HG03571 (cell line): ENCODE data around the gene ATP1A3.
A peak's percentile ranks its signal among the peaks of the same experiment; 100 is the strongest.

Experiments used
- ATAC-seq: cut with Tn5 transposase; IDR thresholded peaks from one replicate; pipeline ENCODE4 v1.9.1; 2021; ENCODE audit not compliant: unreplicated experiment

Gene ATP1A3

DNA sequence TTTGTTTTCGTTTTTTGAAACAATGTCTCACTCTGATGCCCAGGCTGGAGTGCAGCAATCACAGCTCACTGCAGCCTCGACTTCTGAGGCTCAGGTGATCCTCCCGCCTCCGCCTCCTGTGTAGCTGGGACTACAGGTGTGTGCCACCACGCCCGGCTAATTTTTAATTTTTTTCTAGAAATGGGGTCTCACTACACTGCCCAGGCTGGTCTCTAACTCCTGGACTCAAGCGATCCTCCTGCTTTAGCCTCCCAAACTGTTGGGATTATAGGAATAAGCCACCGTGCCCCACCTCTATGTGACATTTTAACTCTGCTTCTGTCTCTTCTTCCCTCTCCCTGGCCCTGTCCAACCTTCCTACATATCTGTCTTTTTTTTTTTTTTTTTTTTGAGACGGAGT is 5.1 kb downstream of the ATP1A3 start:
- ATAC-seq: no peak

DNA sequence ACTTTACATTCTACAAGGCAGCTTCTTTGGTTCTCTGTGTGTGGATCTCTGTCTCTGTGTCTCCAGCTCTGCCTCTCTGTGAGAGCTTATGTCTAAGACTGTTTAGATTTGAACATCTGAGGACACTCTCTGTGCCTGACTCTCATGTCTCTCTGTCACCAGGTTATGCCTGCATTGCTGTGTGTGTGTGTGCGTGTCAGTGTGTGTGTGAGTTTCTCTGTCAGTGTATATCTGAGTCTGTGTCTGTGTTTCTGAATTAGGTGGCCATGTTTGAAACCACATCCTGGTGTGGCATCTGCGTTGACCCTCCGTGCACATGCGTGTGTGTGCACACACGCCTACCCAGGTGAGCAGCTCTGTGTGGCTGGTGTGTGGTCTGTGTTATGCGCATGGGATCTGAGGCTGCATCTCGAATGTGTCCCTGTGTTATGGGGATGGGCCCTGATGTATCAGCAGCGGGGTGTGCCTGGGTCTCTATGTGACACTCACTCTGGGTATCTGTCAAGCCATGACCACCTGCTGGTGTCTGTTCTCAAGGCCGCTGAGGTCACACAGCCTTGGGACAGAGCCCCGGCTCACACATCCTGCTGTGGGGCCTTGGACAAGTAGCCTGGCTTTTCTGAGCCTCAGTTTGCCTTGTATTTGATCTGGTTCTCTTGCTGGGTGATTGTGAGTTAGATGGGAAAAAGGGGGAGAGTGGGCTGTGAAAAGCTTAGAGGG is 6.7 kb downstream of the ATP1A3 start:
- ATAC-seq: no peak

DNA sequence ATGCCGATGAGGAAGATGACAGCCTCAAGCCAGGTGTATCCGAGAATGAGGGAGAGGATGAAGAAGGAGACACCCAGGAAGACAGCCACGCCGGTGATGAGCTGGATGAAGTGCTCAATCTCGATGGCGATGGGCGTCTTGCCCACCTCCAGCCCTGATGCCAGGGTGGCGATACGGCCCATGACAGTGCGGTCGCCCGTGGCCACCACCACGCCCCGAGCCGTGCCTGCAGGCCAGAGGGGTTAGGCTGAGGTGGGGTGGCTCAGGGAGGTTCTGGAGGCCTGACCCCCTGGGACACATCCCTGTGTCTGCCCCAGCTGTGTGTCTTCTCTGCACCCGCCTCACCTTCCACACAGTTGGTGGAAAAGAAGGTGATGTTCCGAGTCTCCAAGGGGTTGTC is 9.1 kb downstream of the ATP1A3 start:
- ATAC-seq: no peak

DNA sequence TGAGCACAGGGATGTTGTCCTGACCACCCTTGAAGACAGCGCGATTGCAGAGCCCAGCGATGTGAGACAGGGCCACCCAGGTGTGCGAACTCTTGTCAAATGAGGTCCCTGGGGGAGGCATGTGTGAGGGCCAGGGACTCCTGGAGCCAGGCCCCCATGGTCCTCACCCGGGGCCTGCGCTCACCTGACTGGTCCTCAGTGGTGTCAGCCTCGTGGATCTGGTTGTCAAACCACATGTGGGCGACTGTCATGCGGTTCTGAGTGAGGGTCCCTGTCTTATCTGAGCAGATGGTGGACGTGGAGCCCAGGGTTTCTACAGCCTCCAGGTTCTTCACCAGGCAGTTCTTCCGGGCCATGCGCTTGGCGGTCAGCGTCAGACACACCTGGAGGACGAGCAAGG is 12.3 kb downstream of the ATP1A3 start:
- no peak for ATAC-seq

DNA sequence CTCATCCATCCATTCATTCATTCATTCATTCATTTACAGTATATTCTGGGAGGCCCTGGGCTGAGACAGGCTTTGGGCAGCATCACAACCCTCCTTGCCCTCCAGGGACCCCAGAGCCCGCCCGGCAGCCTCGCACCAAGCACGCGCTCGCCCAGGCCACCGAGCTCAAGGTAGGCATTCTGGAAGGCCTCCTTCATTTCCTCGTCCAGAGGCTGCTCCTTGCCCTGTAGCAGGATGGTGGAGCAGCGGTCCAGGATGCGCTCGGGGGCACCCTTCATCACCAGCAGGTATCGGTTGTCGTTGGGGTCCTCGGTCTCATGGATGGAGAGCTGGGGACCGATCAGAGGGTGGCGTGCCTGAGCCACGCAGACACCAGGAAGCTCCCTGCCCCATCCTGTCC is 15.6 kb downstream of the ATP1A3 start:
- no peak for ATAC-seq

DNA sequence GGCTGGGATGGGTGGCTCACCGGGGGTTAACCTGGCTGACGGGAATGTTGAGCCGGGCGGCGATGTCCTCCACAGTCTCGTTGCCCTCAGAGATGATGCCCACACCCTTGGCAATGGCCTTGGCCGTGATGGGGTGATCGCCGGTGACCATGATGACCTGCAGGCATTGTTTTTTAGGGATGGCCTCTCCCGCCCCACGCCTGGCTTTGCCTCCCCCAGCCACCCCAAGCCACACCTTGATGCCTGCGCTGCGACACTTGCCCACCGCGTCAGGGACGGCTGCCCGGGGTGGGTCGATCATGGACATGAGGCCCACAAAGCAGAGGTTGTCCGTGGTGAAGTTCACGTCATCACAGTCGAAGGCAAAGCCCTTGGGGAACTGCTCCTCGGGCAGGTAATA is 16.1 kb downstream of the ATP1A3 start:
- ATAC-seq: no peak

DNA sequence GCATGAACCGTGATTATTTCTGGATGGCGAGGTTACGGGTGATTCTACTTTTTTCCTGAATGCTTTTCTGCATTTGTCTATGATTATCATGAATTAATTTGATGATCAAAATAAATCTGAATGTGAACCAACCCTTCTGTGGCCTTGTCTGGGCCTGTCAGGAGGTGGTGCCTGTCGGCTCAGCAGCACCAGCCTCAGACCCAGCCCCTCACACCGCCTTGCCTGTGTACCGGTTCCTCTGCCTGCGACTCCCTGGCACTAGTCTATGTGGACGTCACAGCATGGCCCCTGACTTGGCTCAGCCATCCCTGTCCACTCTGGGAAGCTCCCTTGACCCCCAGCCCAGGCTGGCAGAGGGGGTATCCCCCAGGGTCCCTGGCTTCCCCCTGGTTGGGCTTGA is 19.4 kb downstream of the ATP1A3 start:
- ATAC-seq: no peak

DNA sequence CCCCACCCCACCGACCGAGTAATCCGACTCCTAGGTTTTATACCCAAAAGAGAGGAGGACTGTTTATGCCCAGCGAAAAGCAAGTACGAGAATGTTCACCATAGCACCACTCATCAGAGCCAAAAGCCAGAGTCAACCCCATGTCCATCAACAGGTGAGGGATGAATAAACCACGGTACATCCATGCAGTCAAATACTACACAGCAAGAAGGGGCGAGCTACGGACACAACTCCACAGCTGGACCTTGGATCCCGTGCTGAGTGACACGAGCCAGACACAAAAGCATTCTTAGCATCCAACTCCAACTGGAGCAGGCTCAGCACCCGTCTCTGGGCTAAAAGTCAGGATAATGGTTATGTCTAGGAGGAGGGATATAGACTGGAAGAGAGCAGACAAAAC is 22.7 kb downstream of the ATP1A3 start:
- ATAC-seq: no peak

DNA sequence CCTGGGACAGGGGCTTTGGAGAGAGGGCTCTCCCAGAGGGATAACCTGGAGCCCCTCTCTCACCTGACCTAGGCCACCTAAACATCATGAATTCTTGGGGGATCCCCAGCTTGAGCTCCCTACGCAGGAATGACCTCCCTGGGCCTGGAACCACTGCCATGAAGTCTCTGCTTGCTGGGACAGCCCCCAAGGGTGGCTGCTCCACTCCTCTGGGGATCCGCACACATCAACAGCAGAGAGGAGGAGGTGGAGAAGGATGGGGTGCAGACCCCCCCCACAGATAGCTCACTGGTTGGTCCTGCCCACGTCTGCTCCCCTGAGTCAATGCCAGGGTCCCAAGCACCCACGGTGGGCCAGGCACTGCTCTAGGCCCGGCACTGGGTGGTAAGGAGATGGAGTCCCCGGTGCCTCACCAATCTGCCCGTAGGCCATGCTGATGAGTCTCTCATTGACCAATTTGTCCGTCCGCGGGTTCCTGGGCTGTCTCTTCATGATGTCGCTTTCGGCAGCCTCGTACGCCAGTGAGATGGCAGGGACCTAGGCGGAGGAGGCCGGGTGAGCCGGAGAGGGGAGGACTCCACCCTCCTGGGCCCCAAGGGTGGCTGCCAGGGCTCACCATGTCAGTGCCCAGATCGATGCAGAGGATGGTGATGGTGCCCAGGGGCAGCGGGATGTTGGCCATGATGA is 24.1 kb downstream of the ATP1A3 start:
- ATAC-seq: no peak

DNA sequence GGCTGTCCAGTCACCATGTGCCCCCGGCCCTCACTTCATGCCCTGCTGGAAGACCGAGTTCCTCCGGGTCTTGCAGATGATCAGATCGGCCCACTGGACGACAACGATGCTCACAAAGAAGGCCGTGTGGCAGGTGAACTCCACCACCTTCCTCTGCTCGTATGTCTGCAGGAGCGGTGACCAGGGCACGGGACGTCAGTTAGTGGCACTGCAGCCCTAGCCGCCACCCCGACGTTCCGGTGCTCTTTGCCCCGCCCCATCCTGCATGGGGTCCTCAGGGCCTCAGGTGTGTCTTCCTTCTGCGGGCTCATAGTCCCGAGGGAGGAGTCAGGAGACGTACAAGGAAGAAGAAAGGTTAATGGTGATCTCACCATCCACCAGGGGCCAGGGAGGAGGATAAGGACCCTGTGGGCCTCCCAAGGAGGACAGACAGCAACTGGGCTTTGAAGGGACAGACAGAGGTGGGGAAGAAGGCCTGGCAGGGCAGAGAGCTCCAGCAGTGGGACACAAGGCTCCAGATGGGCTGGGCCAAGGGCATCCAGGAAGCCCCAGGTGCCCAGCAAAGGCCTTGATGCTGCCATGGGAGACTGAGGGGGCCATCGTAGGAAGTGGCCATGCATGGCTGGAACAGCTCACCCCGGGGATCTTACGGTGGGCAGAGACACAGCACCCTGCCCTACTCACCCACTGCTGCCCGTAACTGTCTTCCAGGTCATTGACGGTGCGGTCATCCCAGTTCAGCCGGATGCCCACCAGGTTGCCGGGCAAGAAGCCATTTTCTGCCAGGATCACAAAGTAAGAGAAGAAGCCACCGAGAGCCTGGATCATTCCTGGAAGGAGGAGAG is 25.1 kb downstream of the ATP1A3 start:
- ATAC-seq: no peak

DNA sequence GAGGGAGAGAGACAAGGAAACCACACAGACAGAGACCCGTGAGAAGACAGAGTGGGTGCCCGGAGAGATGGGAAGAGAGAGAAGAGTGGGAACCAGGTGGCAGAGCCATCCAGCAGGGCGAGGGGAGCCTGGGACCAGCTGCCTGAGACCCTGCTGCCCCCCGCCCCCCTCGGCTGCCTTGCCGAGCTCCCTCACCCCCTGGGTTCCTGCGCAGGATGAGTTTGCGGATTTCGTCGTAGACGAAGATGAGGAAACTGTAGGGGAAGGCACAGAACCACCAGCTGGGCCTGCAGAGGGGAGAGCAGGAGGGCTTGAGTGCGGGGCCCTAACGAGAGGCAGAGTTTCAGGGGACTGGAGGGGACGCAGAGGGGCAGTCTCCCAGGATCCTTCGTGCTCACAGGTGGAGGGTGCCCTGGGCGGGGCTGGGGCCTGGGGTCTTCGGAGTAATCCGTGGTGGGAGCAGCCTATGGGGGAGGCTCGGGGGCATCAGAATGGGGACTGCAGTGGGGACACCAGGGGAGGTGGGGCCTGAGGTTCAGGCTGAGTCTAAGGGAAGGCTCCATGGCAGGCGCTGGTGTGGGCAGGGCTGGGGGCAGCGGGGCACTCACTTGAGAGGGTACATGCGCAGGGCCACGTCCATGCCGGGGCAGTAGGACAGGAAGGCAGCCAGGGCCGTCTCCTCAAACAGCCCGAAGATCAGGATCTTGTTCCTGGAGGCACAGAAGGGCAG is 26.8 kb downstream of the ATP1A3 start:
- ATAC-seq: no peak

DNA sequence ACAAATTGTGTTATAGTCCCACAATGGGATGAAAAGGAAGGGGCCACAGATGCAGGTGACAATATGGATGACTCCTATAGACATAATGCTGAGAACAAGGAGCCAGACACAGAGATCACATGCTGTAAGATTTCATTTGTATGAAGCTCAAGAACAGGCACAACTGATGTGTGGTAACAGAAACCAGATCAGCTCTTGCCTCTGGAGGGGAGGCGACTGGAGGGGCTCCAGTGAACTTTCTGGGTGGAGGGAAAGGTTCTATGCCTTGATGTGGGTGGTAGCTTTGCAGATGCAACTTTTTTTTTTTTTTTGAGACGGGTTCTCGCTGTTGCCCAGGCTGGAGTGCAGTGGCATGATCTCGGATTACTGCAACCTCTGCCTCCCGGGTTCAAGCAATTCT is 28.9 kb downstream of the ATP1A3 start:
- no peak for ATAC-seq

DNA sequence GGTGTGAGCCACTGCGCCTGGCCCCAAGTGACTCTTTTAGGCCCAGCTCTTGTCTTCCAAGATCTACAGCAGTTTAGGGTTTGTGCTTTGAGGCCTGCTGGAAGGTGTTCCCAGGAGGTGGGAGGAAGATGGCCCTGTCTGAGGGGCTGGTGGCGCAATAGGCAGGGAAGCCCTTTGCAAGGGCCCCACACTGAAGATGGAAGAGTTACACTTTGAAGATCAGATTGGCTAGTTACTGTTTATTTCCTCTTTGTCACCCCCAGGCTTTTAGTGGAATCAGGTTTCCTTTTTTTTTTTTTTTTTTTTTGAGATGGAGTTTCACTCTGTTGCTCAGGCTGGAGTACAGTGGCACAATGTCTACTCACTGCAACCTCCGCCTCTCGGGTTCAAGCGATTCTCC is 33.1 kb downstream of the ATP1A3 start:
- no peak for ATAC-seq

DNA sequence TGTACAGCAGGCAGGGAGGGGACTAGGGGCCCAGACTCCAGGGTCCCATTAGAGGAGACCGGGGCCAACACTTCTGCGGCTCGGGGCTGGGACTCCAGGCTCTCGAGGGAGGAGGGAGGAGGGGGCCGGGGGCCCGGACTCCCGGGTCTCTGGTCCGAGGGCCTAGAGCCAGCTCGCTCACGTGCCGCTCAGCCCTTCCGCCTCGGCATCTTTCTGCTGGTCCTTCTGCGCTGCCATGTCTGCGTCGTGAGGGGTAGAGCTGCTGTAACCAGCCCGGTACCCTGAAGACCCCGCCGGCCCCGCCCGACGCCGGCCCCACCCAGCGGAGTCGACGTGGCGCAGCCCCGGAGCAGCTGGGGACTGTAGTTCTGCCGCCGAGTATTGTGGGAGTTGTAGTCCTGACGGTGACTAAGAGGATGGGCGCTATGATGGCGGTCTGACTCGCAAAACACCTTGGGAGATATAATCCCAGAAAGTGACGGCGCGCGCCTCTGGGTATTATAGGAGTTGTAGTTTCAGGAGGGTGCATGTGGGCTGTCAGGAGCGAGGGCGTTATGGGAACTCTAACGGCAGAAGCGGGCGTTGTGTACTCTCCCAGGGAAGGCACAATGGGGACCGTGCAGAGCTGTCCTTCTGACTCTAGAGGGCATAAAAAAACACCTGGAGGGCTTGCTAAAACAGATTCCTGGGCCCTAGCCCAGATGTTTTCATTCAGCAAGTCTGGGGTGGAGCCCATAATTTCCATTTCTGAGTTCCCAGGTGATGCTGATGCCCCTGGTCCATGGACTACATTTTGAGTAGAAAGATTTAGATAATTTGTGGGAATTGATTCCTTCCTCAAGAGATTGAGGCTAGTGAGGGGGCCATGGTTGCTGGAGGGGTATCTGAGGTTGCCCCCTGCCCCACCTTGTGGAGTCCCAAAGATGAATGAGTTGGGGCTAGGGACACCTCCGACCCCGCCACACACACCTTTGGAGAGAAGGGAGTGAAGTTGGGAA is 34.7 kb downstream of the ATP1A3 start, which contains the start of gene RABAC1:
Gene RABAC1 (minus strand): TSS at position 266 of the 998 bp plus-strand sequence. CDS start 29 bp downstream, at position 237.
- peak; percentile 84 for ATAC-seq

DNA sequence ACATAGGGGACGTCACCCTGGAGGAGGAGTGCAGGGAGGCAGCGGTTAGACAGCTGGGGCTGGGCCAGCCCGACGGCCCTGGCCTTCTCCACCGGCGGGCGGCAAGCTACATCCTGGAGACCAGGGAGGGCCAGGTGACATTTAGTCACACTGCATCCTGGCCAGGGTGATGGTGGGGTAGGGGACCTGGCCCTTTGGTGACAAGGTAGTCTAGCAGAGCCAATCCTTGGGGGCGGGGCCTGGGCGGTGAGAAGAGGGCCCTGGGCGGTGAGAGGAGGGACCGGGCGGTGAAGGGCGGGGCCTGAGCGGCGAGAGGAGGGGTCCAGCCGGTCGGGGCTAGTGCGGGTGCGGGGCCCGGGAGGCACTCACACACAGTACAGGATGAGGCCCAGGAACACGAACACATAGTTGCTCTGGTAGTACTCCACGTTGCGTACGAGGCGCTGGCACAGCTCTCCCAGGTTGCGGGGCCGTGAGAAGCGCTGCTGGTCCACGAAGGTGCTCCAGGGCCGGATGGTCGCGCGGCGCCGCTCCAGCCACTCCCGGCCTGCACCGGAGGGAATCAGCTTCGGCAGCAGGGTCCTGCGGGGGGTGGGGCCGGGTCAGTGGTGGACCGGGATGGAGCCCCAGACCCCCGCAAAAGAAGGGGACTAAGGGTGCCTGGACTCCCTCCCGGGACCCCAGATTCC is 35.5 kb downstream of the ATP1A3 start:
- no peak for ATAC-seq

DNA sequence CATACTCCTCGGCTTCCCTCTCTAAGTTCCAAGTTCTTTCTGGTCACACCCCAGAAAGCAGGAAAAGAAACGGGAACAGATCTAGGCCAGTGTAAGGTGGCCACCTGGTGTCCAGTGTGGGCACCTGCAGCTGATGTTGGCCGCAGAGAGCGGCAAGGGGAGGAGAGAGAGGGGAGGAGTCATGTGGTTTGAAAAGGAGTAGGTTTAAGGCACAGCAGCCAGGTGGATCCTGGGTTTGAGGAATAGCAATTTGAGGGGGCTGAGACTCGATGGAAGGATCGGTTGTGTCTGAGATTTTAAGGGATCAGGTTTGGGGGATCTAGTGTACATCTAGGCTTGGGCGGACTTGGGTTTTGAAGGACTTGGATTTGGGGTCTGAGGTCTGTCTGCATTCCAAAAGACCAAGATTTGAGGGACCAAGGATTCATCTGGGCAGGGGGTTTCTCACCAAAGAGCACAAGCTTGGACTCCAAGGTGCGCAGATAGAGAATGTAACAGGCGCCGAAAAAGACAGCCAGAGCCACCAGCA is 36.1 kb downstream of the ATP1A3 start:
- no peak for ATAC-seq

DNA sequence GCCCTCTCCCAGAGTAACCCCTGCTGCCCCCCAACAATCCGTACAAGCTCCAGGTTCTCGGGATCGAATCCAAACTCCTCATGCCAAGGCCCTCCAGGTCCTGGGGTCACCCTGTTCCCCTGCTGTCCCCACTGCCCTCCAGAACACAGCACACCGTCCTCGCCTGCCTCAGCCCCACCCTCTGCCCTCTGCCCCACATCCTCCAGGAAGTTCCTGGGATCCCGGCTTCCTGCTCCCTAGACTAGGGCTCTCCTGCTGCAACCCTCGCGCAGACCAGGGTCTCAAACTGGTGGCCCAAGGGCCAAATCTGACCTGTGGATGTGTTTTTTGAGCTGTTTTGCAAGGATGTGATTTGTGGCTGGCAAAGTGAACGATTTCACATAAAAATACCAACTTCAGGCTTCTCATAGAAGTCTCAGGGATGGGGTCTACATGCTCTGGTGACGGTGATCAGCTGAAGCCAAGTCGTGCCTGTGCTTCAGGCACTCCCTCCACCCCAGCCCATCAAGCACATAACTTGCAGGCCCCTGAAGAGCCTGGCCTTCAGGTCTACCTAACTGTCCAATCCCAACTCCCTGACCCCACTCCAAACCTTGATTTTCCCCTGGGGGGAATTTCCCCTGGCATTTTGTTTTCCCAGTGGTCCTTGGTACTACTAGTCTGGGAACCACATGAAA is 36.7 kb downstream of the ATP1A3 start:
- no peak for ATAC-seq

DNA sequence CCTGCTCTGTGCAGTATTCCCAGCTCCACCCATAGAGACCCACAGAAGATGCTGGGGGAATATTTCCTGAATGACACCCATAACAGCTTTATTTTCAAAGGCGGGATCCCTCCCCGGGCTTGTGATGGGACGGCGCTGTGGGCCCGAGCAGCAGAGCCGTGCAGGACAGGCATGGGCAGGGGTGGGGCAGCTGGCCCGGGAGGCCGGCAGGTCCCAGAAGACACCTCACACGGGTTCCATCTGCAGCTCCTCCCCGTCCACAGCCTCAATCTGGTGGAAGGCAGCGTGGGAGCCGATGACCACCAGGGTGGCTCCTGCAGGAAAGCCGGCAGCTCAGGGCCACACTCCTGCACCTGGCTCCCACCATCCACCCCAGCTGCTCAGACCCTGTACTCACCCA is 37.4 kb downstream of the ATP1A3 start:
- ATAC-seq: no peak

DNA sequence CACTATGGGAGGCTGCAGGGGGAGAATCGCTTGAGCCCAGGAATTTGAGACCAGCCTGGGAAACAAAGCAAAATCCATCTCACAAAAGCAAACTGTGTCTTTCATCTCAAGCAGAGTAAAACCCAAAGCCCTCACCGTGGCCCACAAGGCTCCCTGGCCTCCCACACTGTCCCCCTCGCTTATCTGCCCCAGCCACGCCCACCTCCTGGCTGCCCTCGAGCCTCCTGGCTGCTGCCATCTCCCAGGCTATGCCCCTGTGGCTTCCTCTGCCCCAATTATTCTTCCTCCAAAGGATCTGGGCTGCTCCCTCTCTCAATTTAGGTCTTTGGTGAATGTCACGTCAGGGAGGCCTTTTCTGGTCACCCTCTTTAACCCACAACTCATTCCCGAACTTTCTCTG is 38.5 kb downstream of the ATP1A3 start:
- no peak for ATAC-seq
